Tibial artery (tissue), 4 donors: ENCODE results near the gene FAM110D.

Source experiments
- DNase-seq, 2 donors: peaks; one replicate each; pipeline ENCODE4 v3.0.0-alpha.2; 2019
- H3K27ac ChIP-seq, 2 donors: fragments of 200-600 bp; sonication (generic) in 1 of 2; 1 replicate in 1 of 2; 2 replicates in 1 of 2; pipeline ENCODE4 v1.5.1; 2018 to 2019; ENCODE audit warnings: mild to moderate bottlenecking in 1 of 2
- H3K27me3 ChIP-seq, 2 donors: fragments of 200-600 bp; sonication (generic) in 1 of 2; one replicate each; pipeline versions ENCODE4 v1.5.1 to v1.6.0; 2016 to 2019
- H3K36me3 ChIP-seq, 3 donors: fragments of 200-600 bp; sonication (generic) in 2 of 3; one replicate each; pipeline ENCODE4 v1.5.1; 2016 to 2019; ENCODE audit warnings: mild to moderate bottlenecking in 2 of 3
- H3K4me1 ChIP-seq, 4 donors: fragments of 200-600 bp; sonication (generic) in 2 of 4; 1 replicate in 3 of 4; 2 replicates in 1 of 4; pipeline ENCODE4 v1.5.1; 2016 to 2019
- H3K4me3 ChIP-seq, 2 donors: fragments of 200-600 bp; sonication (generic) in 1 of 2; 1 replicate in 1 of 2; 2 replicates in 1 of 2; pipeline ENCODE4 v1.5.1; 2018 to 2019; ENCODE audit warnings: mild to moderate bottlenecking in 2 of 2
- H3K9me3 ChIP-seq, 3 donors: fragments of 200-600 bp; sonication (generic) in 1 of 3; one replicate each; pipeline ENCODE4 v1.5.1; 2016 to 2019
- CTCF ChIP-seq, 2 experiments: fragments of 200-600 bp in 1 of 2; fragments of 450-650 bp in 1 of 2; IDR thresholded peaks; one replicate each; pipeline ENCODE4 v1.5.1; 2017 to 2019; ENCODE audit warnings: antibody characterized with exemption in 2 of 2, mild to moderate bottlenecking in 1 of 2, moderate library complexity in 1 of 2
- intact Hi-C: fragments of 100-400 bp; cut with DNase I; formaldehyde crosslinking; loops from one replicate; pipeline ENCODE4 v1.15.0; 2023; ENCODE audit warnings: low total_unique reads

The FAM110D gene

DNA sequence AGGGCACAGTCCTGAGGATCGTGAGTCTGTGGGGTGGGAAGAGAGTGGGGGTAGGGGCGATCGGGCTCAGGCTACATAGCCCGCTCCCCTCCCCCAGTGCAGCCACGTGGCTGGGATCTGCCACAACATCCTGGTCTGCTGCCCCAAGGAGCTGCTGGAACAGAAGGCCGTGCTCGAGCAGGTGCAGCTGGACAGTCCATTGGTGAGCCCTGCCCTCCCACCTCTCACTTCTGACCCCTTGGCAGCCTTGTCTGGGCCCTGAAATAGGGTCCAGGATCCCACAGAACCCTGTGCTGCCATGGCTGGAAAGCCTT, 23.5 kb downstream of the FAM110D start:
- Histone ChIP-seq H3K9me3 (no peaks in the 10 kb centered on the region), H3K4me3 (no peak overlapping the region), H3K27ac (no peak overlapping the region), H3K36me3 (peaks cover 0 to 58% (median 0%) of the 10 kb centered on the region in 3 donors), H3K4me1 (no peaks in the 10 kb centered on the region), H3K27me3 (no peaks in the 10 kb centered on the region)
- DNase-seq: no peak
- intact Hi-C loops: no loop called here
- TF ChIP-seq CTCF (IDR thresholded peaks at IDR 0.05): no peak

DNA sequence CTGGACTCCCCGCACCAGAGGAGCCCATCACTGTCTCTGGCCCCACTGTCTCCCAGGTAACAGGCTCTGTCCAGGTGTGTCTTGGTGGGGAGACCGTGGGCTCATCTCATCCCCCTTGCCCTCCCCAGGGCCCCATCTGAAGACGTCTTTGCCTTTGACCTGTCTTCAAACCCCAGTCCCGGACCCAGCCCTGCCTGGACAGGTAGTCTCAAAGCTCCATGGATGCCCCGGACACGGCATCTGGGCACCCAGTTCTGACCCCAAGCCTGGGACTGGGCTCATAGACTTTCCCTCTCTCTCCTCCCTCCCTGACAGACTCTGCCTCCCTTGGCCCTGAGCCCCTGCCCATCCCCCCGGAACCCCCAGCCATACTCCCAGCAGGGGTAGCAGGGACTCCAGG, 25.2 kb downstream of the FAM110D start:
- Histone ChIP-seq H3K4me1 (no peaks in the 10 kb centered on the region), H3K27me3 (no peaks in the 10 kb centered on the region), H3K9me3 (no peaks in the 10 kb centered on the region), H3K36me3 (peaks cover 0 to 74% (median 0%) of the 10 kb centered on the region in 3 donors), H3K4me3 (no peak overlapping the region), H3K27ac (no peak overlapping the region)
- intact Hi-C loops: no loop called here
- TF ChIP-seq CTCF (IDR thresholded peaks at IDR 0.05): no peak
- DNase-seq: no peak

GRCh38 chr1:26184883-26185282, 26.0 kb downstream of the FAM110D start:
- Histone ChIP-seq H3K9me3 (no peaks in the 10 kb centered on the region), H3K27me3 (no peaks in the 10 kb centered on the region), H3K27ac (no peak overlapping the region), H3K36me3 (peaks cover 0 to 76% (median 0%) of the 10 kb centered on the region in 3 donors), H3K4me3 (no peak overlapping the region), H3K4me1 (no peaks in the 10 kb centered on the region)
- DNase-seq: no peak
- intact Hi-C loops: no loop called here
- no peak for TF ChIP-seq CTCF (IDR thresholded peaks at IDR 0.05)

GRCh38 chr1:26187882-26188281, 29.0 kb downstream of the FAM110D start:
- H3K36me3 ChIP-seq: peaks cover 0 to 52% (median 0%) of the 10 kb centered on the region in 3 donors
- no peak overlapping the region for H3K4me3 ChIP-seq
- TF ChIP-seq CTCF (IDR thresholded peaks at IDR 0.05): no peak
- intact Hi-C loops: no loop called here
- H3K4me1 ChIP-seq: no peaks in the 10 kb centered on the region
- no peaks in the 10 kb centered on the region for H3K9me3 ChIP-seq
- no peak overlapping the region for H3K27ac ChIP-seq
- H3K27me3 ChIP-seq: no peaks in the 10 kb centered on the region
- DNase-seq: no peak

- Histone ChIP-seq H3K4me3 (no peak overlapping the region), H3K27me3 (no peaks in the 10 kb centered on the region), H3K4me1 (no peaks in the 10 kb centered on the region), H3K36me3 (peaks cover 0 to 46% (median 0%) of the 10 kb centered on the region in 3 donors), H3K9me3 (no peaks in the 10 kb centered on the region), H3K27ac (no peak overlapping the region)
- no peak for DNase-seq
- no peak for TF ChIP-seq CTCF (IDR thresholded peaks at IDR 0.05)
- intact Hi-C loops: no loop called here
These were observed 29.6 kb downstream of the FAM110D start for GRCh38 chr1:26188477-26188876.

DNA sequence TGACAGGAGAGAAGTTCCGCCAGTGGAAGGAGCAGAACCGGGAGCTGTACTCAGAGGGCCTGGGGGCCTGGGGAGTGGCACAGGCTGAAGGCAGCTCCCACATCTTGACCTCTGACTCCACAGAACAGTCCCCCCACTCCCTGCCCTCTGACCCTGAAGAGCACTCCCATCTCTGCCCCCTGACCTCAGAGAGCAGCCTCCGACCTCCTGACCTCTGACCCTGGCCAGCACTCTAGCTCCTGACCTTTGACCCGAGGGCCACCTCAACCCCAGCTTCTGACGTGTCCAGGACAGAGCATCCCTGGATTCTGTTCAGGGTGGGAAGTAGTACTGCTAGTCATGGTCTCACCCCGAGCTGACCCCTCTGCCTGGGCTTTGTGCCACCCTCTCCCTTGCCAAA, 30.5 kb downstream of the FAM110D start:
- no peak for DNase-seq
- no peak for TF ChIP-seq CTCF (IDR thresholded peaks at IDR 0.05)
- H3K4me1 ChIP-seq: no peaks in the 10 kb centered on the region
- no peak overlapping the region for H3K27ac ChIP-seq
- H3K4me3 ChIP-seq: no peak overlapping the region
- H3K36me3 ChIP-seq: peaks cover 0 to 39% (median 0%) of the 10 kb centered on the region in 3 donors
- intact Hi-C loops: no loop called here
- H3K27me3 ChIP-seq: no peaks in the 10 kb centered on the region
- no peaks in the 10 kb centered on the region for H3K9me3 ChIP-seq
